Activated naive CD4-positive, alpha-beta T cell (primary cell): ENCODE results near the gene RAET1G.
A peak's percentile ranks its signal among the peaks of the same experiment; 100 is the strongest.
"Not testable (repeated sequence)": the region's sequence is repeated elsewhere in the genome, so short reads cannot be mapped to it uniquely, and the experiment has no call there.

ENCODE experiments used
- DNase-seq, 4 experiments: peaks; one replicate each; lab custom pipeline; 2025; lab: John Stamatoyannopoulos, UW

The RAET1G gene

DNA sequence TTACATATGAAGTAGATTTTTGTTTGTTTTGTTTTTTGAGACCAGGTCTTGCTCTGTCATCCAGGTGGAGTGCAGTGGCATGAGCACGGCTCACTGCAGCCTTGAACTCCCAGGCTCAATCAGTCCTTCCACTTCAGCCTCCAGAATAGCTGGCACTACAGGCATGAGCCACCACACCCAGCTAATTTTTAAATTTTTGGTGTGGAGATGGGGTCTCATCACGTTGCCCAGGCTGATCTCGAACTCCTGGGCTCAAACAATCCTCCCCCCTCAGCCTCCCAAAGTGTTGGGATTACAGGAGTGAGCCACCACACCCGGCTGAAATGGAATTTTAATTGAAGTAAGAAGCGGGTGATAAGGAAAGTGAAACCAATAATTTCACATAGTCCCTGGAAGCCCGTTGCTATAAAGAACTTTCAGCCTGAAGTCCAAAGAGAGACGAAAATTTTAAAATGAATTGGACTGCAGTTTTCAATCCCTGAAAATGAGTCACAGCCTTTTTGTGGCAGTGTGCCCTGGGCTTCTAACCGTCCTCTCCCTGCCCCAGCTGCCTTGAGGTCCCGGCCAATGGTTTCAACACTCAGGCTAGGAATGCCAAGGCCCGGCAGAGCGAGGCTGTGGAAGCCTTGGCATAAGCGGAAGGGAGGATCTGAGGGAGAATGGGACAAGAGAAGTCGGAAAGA is 25.8 kb downstream of the RAET1G start:
- no peak for DNase-seq

DNA sequence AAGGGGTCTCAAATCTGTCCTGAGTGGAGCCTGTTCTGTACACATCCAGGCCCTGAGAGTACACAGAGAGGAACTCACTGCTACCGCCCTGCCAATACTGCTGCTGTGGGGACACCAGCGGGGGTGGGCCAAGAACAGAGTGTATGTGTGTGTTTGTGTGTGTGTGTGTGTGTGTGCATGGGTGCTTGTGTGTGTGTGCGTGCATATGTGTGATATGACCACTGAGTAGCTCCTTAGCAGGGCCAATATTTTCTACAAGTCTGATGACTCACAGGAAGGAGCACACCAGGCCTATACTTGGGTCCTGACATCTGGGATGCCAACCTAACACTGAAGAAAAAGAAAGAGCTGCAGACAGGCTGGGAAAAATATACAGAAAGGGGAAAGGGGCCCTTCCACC is 26.4 kb downstream of the RAET1G start:
- DNase-seq = no peak

DNA sequence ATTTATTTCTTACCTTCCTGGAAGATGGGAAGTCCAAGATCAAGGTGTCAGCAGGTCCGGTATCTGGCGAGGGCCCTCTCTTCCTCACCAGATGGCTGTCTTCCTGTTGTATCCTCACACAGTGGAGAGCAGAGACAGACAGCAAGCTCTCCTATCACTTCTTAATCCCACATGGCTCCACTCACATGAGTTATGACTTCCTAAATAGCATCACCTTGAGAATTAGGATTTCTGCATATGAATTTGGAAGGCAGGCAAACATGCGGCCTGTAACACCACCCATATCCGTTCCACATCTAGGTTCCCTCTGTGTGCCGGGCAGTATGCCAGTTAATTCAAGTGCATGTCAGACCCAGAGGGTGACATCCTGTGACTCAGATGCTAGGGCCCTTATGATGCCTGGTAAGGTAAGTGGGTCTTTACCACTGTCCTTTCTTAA is 27.1 kb downstream of the RAET1G start:
- DNase-seq = peak in 2 of 4 experiments; percentile 3 to 32

GRCh38 chr6:149895048-149895590 is 27.8 kb downstream of the RAET1G start:
- DNase-seq = no peak

DNA sequence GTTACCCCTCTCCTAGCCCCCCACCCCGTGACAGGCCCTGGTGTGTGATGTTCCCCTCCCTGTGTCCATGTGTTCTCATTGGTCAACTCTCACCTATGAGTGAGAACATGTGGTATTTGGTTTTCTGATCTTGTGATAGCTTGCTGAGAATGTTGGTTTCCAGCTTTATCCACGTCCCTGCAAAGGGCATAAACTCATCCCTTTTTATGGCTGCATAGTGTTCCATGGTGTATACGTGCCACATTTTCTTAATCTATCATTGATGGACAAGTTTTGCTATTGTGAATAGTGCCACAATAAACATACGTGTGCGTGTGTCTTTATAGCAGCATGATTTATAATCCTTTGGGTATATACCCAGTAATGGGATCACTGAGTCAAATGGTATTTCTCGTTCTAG is 31.1 kb downstream of the RAET1G start:
- not testable (repeated sequence) for DNase-seq

DNA sequence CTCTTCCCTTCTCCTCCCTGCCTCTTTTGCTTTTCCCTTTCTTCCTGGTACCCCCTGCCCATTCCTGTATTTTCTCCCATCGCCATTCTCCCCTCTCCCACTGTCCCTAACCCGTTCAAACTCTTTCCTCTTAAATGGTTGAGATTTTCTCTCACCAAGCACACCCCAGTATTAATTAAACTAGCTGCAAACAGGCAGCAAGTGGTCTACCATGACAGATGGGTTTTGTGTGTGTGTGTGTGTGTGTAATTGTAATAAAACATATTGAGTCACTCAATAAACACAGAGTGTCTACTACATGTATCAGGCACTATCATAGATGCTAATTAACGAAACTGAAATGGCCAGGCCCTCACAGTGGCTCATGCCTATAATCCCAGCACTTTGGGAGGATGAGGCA is 31.7 kb downstream of the RAET1G start:
- no peak for DNase-seq

GRCh38 chr6:149890629-149891045 is 32.3 kb downstream of the RAET1G start:
- DNase-seq = no peak

DNA sequence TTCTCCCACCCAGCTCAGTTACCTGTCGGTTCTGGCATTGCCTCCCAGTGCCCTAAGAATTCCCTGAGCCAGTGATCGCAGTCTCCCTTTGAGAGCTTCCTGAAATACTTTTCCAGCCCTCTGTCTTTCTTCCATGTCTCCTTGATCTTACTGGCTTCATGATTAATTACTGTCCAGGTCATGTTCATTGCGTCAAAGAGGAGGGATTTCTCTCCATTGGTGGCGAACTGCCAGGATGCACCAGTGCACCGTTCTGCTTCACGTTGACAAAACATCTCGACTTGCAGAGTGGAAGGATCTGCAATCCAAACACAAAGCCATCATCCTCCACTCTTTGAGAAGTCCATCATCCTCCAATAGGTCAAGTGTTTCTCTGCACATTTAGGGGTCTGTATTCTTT is 33.6 kb downstream of the RAET1G start:
- DNase-seq = no peak

GRCh38 chr6:149888659-149889058 is 34.3 kb downstream of the RAET1G start:
- DNase-seq = no peak

- no peak for DNase-seq
Measured at GRCh38 chr6:149888093-149888492, 34.8 kb downstream of the RAET1G start.

- no peak for DNase-seq
Measured at GRCh38 chr6:149887343-149887742, 35.6 kb downstream of the RAET1G start.

DNA sequence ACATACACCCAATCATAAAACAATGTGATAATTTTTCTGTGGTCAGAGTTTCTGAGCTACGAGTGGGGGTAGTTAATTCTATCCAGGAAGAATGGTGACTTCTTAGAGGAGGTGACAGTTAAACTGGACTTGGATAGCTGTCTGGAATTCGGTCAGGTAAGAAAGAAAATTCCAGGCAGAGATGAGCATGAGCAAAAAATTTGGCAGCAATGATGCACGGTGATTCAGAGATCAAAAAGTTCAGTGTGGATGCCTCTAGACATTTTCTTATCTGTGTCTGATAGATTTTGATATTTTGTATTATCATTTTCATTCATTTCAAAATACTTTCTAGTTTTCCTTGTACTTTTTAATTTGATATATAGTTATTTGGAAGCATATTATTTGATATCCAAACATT is 37.0 kb downstream of the RAET1G start:
- no peak for DNase-seq

DNA sequence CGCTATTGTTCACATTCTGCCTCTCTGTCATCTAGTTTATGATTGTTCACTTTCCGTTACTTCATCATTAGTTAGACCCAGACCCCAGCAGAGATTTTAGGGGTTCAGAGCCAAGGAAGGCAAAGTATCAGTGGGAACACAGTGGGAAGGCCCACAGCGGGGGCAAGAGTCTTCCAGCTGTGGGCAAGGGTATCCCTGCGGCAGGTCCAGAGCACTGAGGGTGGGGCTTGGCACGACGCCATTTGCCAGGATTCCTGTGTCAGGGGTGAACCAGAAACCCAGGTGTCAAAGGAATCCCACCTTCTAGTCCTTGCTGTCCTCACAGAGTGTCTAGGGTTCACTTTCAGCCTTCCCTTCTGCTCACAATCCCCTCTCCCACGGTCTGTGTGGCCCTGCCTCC is 38.3 kb downstream of the RAET1G start:
- no peak for DNase-seq

- DNase-seq = no peak
Measured at GRCh38 chr6:149884215-149884614, 38.7 kb downstream of the RAET1G start.

DNA sequence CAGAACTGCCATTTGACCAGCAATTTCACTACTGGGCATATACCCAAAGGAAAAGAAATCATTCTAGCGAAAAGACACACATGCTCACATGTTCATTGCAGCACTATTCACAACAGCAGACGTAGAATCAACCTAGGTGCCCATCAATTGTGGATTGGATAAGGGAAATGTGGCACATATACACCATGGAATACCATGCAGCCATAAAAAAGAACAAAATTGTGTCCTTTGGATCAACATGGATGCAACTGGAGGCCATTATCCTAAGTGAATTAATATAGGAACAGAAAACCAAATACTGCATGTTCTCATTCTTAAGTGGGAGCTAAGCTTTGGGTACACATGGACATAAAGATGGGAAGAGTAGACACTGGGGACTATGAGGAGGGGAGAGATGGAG is 41.1 kb downstream of the RAET1G start:
- DNase-seq = no peak

DNA sequence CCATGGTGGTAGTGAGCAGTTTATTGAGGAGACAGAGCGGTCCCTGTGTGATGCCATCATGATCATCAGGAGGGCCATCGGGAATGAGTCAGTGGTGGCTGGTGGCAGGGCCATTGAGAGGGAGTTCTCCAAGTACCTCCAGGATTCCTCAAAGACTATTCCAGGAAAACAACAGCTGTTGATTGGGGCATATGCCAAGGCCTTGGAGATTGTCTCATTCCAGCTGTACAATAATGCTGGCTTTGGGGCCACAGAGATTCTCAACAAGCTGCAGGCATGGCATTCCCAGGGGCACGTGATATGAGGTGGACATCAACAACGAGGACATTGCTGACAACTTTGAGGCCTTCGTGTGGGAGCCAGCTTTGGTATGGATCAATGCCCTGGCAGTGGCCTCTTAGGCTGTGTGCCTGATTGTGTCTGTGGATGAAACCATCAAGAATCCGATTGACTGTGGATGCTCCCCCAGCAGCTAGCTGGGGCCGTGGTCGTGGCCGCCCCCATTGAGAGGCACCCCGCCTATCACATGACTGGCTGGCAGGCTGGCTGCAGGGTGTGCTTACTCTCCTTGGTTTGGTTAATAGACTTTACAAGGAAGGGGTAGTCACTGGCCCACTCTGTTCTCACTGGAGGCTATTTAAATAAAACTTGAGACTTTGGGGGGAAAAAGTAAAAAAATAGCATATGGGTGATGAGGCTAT is 41.7 kb downstream of the RAET1G start:
- DNase-seq = no peak

DNA sequence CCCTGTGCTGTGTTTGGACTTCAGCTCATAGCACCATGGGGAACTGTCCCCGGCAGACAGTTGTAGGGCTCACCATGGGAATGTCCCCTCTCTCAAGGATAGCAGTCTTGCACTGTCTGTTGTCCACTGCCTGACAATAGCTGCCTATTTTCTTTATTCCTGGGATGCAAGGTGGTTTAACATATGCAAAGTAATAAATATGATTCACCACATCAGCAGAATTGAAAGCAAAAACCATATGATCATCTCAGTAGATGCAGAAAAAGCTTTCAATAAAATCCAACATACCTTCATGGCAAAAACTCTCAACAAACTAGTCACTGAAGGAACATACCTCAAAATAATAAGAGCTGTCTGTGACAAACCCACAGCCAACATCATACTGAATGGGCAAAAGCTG is 45.3 kb downstream of the RAET1G start:
- DNase-seq = no peak

GRCh38 chr6:149876241-149876933 is 46.5 kb downstream of the RAET1G start:
- DNase-seq = no peak

GRCh38 chr6:149872233-149872632 is 50.7 kb downstream of the RAET1G start:
- no peak for DNase-seq

DNA sequence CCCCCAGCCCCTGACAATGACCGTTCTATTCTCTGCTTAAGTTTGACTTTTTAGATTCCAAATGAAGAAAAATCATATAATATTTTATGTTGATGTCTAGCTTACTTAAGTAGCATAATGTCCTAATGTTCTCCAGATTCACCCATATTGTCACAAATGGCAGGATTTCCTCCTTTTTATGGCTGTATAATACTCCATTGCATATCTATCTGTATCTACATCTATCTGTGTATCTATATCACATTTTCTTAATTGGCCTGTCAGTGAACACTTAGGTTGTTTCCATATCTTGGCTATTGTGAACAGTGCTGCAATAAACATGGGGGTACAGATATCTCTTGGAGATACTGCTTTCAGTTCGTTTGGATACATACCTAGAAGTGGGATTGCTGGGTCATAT is 51.7 kb downstream of the RAET1G start:
- DNase-seq = no peak

- no peak for DNase-seq
Measured at GRCh38 chr6:149869275-149869892, 53.5 kb downstream of the RAET1G start.

DNA sequence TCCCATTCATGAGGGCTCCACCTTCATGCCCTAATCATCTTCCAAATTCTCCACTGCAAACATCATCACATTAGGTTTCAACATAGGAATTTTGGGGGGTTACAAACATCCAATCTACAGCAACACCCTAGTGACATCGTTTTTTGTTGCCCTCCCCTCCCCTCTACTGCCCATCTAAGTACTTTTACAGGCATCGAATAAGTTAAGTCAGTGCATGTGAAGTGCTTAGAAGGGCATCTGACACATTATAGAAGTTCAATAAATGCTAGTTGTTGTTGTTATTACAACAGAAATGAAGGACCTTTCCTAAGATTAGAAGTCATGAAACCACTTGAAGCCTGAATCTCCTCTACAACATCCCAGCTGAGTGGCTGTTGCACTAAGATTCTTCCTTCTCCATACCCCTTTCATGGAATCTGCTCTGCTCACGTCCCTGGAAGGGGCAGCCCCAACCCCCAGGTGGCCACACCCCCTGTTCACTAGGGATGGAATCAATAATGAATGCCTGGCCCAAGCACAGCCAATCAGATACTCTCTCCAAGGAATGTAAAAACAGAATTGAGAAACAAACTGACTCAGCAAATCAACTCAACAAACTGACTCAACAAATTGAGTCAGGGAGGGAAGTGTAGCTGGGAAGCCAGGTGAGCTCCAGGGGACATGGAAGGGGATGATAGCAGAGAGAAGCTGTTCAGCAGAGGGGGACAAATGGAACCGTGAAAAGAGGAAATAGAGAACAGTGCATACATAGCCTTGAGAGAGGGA is 54.9 kb downstream of the RAET1G start:
- DNase-seq = no peak
